MCF 10A (cell line): ENCODE data around the gene ALPK1. TPM values are rescaled to one million over a fixed set of nuclear protein-coding genes. Genes with fewer than 3 reads are reported as not detected.

Experiments used
- BruUV-seq: library from RNA; stranded (reverse); fragments of 400-500 nt; replicated peaks from 2 replicates; lab custom pipeline; 2021; lab: Mats Ljungman, UMichigan
- CTCF ChIA-PET: fragments of 300-600 bp; sonication (Branson Sonifier 250); formaldehyde crosslinking; extraction: SDS; loops from one replicate; lab custom pipeline; 2021; ENCODE audit warnings: antibody characterized with exemption, inconsistent platforms; lab: Yijun Ruan, JAX
- POLR2A ChIA-PET: fragments of 300-600, 350-650 bp; sonication (Branson Sonifier 250); formaldehyde crosslinking; extraction: SDS; loops from one replicate; lab custom pipeline; 2020; ENCODE audit warnings: antibody characterized with exemption, inconsistent platforms; lab: Yijun Ruan, JAX
- DNase-seq: peaks from one replicate; pipeline ENCODE4 v3.0.0-alpha.2; 2018; ENCODE audit not compliant: unreplicated experiment
- H3K27ac Mint-ChIP-seq: one replicate; pipeline ENCODE4 v1.8.0; 2022; ENCODE audit warnings: mild to moderate bottlenecking, low read depth, mixed read lengths; ENCODE audit not compliant: unreplicated experiment
- H3K27me3 Mint-ChIP-seq: one replicate; pipeline ENCODE4 v1.8.0; 2022; ENCODE audit warnings: mixed read lengths; ENCODE audit not compliant: insufficient read depth, unreplicated experiment
- H3K36me3 Mint-ChIP-seq: one replicate; pipeline ENCODE4 v1.8.0; 2022; ENCODE audit warnings: mild to moderate bottlenecking, moderate library complexity, mixed read lengths; ENCODE audit not compliant: insufficient read depth, unreplicated experiment
- H3K4me1 Mint-ChIP-seq: one replicate; pipeline ENCODE4 v1.8.0; 2022; ENCODE audit warnings: mixed read lengths; ENCODE audit not compliant: insufficient read depth, unreplicated experiment
- H3K4me3 Mint-ChIP-seq: one replicate; pipeline ENCODE4 v1.8.0; 2022; ENCODE audit warnings: mild to moderate bottlenecking, moderate library complexity, mixed read lengths; ENCODE audit not compliant: unreplicated experiment
- H3K9me3 Mint-ChIP-seq: one replicate; pipeline ENCODE4 v1.8.0; 2022; ENCODE audit warnings: mixed read lengths; ENCODE audit not compliant: unreplicated experiment
- intact Hi-C: fragments of 100-400 bp; cut with micrococcal nuclease; formaldehyde crosslinking; loops from 2 replicates; pipeline ENCODE4 v1.14.1; 2022
- total RNA-seq: library from RNA; stranded (reverse); gene quantifications from 2 replicates; pipeline ENCODE4 v1.2.3, GENCODE V29; 2022
- TF ChIP-seq, protein P1 (sequence below): fragments of 200-600 bp; IDR thresholded peaks from one replicate; pipeline ENCODE4 v1.8.0; 2022; ENCODE audit warnings: antibody characterized with exemption, mild to moderate bottlenecking; ENCODE audit not compliant: unreplicated experiment

ALPK1 gene
- total RNA-seq, 1 experiment from 2014 or later: 20.3 TPM

DNA sequence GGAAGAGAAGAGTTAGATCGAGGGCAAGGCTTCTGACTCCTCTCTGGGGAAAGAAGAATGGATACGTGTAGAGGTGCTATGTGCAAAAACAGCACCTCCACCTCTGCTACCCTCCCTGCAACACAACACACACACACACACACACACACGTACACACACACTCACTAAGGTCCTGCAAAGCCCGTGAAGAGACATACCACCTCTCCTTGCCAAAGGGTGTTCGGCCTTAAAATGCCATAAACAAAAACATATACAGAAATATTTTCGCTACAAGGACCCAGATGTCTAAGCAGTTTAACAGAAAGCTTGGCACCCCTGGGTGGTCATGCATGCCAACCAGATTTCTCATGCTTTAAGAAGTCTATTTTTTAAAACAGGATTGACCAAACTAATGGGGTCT is 13.0 kb upstream of the ALPK1 start:
- H3K9me3 Mint-ChIP-seq: no peaks in the 10 kb centered on the region
- peak overlapping the region; percentile 88 for H3K27ac Mint-ChIP-seq
- no peaks in the 10 kb centered on the region for H3K27me3 Mint-ChIP-seq
- POLR2A ChIA-PET: interaction anchor here (0.6 to 7.0 kb wide), 14 partner anchors 9 to 373 kb away, joined by 3 to 106 read pairs (median 6); partner anchors contain the start of genes ALPK1 and AP1AR
- peaks cover 28% of the 10 kb centered on the region for H3K4me1 Mint-ChIP-seq
- intact Hi-C loops: loop anchor here (5.0 kb wide), 1 partner anchor 52 kb away; the partner anchor contains the start of gene AP1AR
- no TSS peak for BruUV-seq
- TF ChIP-seq, protein P1, sequence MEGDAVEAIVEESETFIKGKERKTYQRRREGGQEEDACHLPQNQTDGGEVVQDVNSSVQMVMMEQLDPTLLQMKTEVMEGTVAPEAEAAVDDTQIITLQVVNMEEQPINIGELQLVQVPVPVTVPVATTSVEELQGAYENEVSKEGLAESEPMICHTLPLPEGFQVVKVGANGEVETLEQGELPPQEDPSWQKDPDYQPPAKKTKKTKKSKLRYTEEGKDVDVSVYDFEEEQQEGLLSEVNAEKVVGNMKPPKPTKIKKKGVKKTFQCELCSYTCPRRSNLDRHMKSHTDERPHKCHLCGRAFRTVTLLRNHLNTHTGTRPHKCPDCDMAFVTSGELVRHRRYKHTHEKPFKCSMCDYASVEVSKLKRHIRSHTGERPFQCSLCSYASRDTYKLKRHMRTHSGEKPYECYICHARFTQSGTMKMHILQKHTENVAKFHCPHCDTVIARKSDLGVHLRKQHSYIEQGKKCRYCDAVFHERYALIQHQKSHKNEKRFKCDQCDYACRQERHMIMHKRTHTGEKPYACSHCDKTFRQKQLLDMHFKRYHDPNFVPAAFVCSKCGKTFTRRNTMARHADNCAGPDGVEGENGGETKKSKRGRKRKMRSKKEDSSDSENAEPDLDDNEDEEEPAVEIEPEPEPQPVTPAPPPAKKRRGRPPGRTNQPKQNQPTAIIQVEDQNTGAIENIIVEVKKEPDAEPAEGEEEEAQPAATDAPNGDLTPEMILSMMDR: no peak
- CTCF ChIA-PET: interaction anchor here (0.6 to 0.7 kb wide), 4 partner anchors 47 to 353 kb away, joined by 3 to 4 read pairs (median 3); partner anchors contain the start of genes LARP7 and ZGRF1
- peak overlapping the region; percentile 81 for H3K4me3 Mint-ChIP-seq
- DNase-seq: peak; percentile 24
- peaks cover 12% of the 10 kb centered on the region for H3K36me3 Mint-ChIP-seq

DNA sequence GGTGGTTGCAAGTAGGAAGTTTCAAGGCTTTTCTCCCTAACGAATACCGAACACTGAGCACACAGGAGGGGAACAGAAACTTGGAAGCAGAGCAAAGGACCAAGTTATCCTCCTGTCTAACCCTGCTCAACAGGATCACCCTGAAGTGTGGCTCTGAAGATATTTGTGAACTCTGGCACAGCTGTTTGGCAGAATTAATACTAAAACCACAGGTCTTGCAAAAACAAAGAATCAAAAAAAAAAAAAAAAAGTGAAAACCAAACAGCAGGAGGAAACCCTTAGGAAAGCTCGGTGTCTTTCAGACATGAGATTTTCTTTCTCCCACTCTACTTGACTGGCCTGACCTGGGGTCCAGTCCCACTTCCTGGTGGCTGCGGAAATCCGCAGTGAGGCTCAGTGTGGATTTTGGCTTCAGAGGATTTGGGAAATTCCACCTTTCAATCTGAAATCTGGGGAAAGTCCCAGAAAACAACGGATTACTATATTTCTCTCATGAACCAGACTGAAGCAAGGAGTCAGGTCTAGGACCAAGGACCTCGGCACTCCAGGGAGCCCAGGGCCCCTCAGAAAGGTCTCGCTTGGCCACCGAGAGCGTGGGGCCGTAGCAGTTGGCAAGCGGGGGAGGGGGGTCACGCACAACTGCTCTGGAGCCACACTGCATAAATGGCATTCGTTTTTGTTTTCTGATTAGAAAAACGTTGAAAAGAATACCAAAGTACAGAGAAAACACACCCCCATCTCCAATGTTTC is 12.3 kb upstream of the ALPK1 start:
- Mint-ChIP-seq H3K4me1 (peaks cover 21% of the 10 kb centered on the region), H3K27me3 (no peaks in the 10 kb centered on the region), H3K36me3 (peaks cover 12% of the 10 kb centered on the region), H3K9me3 (no peaks in the 10 kb centered on the region), H3K27ac (peak overlapping the region; percentile 88), H3K4me3 (peak overlapping the region; percentile 81)
- BruUV-seq: TSS peak; percentile 46
- DNase-seq: peak; percentile 42
- POLR2A ChIA-PET: interaction anchor here (0.7 to 7.0 kb wide), 13 partner anchors 9 to 422 kb away, joined by 3 to 106 read pairs (median 5); partner anchors contain the start of gene ALPK1
- intact Hi-C loops: loop anchor here (5.0 kb wide), 1 partner anchor 53 kb away; the partner anchor contains the start of gene AP1AR
- TF ChIP-seq, protein P1: no peak
- CTCF ChIA-PET: interaction anchor here (0.6 to 0.8 kb wide), 4 partner anchors 48 to 1041 kb away, joined by 3 read pairs; partner anchors contain the start of genes LARP7 and ZGRF1

DNA sequence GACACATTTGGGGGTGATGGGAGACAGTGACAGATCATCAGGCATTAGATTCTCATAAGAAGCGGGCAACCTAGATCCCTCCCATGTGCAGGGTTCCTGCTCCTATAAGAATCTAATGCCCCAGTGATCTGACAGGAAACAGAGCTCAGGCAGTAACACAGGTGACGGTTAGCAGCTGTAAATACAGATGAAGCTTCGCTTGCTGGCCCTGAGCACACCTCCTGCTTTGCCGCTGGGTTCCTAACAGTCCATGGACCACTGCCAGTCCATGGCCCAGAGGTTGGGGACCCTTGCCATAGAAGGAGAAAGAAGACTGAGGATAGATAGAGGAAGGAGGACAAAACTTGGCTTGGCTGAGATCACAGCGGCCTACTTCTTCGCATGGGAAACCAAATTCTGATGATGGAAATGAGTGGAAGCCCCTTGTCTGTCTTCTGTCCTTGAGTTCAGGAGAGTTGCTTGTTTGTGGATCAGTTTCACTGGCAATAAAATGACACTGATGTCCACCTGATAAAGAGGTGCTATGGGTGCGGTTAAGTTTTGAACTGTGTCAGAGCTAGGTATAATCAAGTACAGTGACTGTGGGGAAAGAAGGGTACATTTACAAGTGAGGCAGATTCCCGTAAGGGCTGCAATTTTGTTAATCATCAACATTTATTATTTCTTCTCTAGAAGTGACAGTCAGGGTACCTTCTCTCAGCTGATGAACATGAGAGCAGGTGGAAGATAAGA is 9.7 kb upstream of the ALPK1 start:
- no peaks in the 10 kb centered on the region for H3K9me3 Mint-ChIP-seq
- no peak for DNase-seq
- TF ChIP-seq, protein P1: no peak
- no peak overlapping the region for H3K27ac Mint-ChIP-seq
- no TSS peak for BruUV-seq
- peaks cover 18% of the 10 kb centered on the region for H3K4me1 Mint-ChIP-seq
- H3K36me3 Mint-ChIP-seq: peaks cover 6% of the 10 kb centered on the region
- intact Hi-C loops: no loop called here
- H3K27me3 Mint-ChIP-seq: no peaks in the 10 kb centered on the region
- POLR2A ChIA-PET: interaction anchor here (0.7 to 7.0 kb wide), 5 partner anchors 9 to 55 kb away, joined by 3 to 106 read pairs (median 7); partner anchors contain the start of gene ALPK1
- H3K4me3 Mint-ChIP-seq: no peak overlapping the region
- CTCF ChIA-PET: interaction anchor here (0.6 to 3.4 kb wide), 2 partner anchors 10 to 128 kb away, joined by 4 to 18 read pairs; partner anchors contain the start of gene ALPK1
